Skin epidermis (tissue), 12 donors: ENCODE results near the gene LDLR.
"Not testable (repeated sequence)": the region's sequence is repeated elsewhere in the genome, so short reads cannot be mapped to it uniquely, and the experiment has no call there.

Experiments
- H3K27ac ChIP-seq, 21 experiments: fragments of 200-600 bp; sonication (generic) in 11 of 21; one replicate each; pipeline ENCODE4 v1.5.0; 2020; ENCODE audit warnings: mild to moderate bottlenecking in 3 of 21, inconsistent platforms in 2 of 21, moderate library complexity in 2 of 21
- H3K4me3 ChIP-seq, 7 experiments: fragments of 200-600 bp; sonication (generic) in 2 of 7; one replicate each; pipeline ENCODE4 v1.5.0; 2020; ENCODE audit warnings: inconsistent platforms in 2 of 7, mild to moderate bottlenecking in 2 of 7, moderate library complexity in 1 of 7

LDLR gene

GRCh38 chr19:11164879-11165406, 75.7 kb downstream of the LDLR start:
- H3K27ac ChIP-seq = peak overlapping the region in 20 of 21 experiments; percentile 6 to 84 (median 74)
- no peak overlapping the region for H3K4me3 ChIP-seq

GRCh38 chr19:11165486-11166030, 76.3 kb downstream of the LDLR start:
- H3K4me3 ChIP-seq = no peak overlapping the region

GRCh38 chr19:11166281-11167142, 77.2 kb downstream of the LDLR start:
- H3K27ac ChIP-seq = peak overlapping the region in 19 of 21 experiments; percentile 2 to 84 (median 50)
- no peak overlapping the region for H3K4me3 ChIP-seq

More at GRCh38 chr19:11165486-11166030, 76.3 kb downstream of the LDLR start:
- H3K27ac ChIP-seq = peak overlapping the region in 20 of 21 experiments; percentile 6 to 84 (median 74)

- no peak overlapping the region for H3K4me3 ChIP-seq
- H3K27ac ChIP-seq = peak overlapping the region in 6 of 21 experiments; percentile 9 to 69 (median 42)
Measured at GRCh38 chr19:11168568-11168967, 79.3 kb downstream of the LDLR start.

- H3K27ac ChIP-seq = no peak overlapping the region
- H3K4me3 ChIP-seq = no peak overlapping the region
Measured at GRCh38 chr19:11169896-11170678, 80.8 kb downstream of the LDLR start.

- Histone ChIP-seq H3K27ac (no peak overlapping the region), H3K4me3 (no peak overlapping the region)
Measured at GRCh38 chr19:11171144-11171543, 81.9 kb downstream of the LDLR start.

GRCh38 chr19:11172576-11172975, 83.3 kb downstream of the LDLR start:
- Histone ChIP-seq H3K27ac (no peak overlapping the region), H3K4me3 (no peak overlapping the region)

- Histone ChIP-seq H3K4me3 (no peak overlapping the region), H3K27ac (no peak overlapping the region)
Measured at GRCh38 chr19:11173516-11174155, 84.4 kb downstream of the LDLR start.

- no peak overlapping the region for H3K4me3 ChIP-seq
- H3K27ac ChIP-seq = no peak overlapping the region
Measured at GRCh38 chr19:11174336-11174735, 85.1 kb downstream of the LDLR start.

- no peak overlapping the region for H3K27ac ChIP-seq
Measured at GRCh38 chr19:11175920-11176319, 86.7 kb downstream of the LDLR start.

GRCh38 chr19:11176466-11177193, 87.4 kb downstream of the LDLR start:
- Histone ChIP-seq H3K4me3 (no peak overlapping the region), H3K27ac (no peak overlapping the region)

More at GRCh38 chr19:11175920-11176319, 86.7 kb downstream of the LDLR start:
- no peak overlapping the region for H3K4me3 ChIP-seq

GRCh38 chr19:11177592-11177991, 88.3 kb downstream of the LDLR start:
- Histone ChIP-seq H3K4me3 (no peak overlapping the region), H3K27ac (no peak overlapping the region)

GRCh38 chr19:11179145-11179465, 89.8 kb downstream of the LDLR start:
- H3K27ac ChIP-seq = peak overlapping the region in 1 of 21 experiments; percentile 54
- H3K4me3 ChIP-seq = not testable (repeated sequence)

- Histone ChIP-seq H3K27ac (peak overlapping the region in 6 of 21 experiments; percentile 10 to 61 (median 38)), H3K4me3 (no peak overlapping the region)
Measured at GRCh38 chr19:11179716-11180297, 90.5 kb downstream of the LDLR start.

GRCh38 chr19:11180346-11180745, 91.1 kb downstream of the LDLR start:
- Histone ChIP-seq H3K4me3 (no peak overlapping the region), H3K27ac (peak overlapping the region in 8 of 21 experiments; percentile 10 to 61 (median 38))

GRCh38 chr19:11180975-11181374, 91.7 kb downstream of the LDLR start:
- H3K27ac ChIP-seq = peak overlapping the region in 3 of 21 experiments; percentile 18 to 54 (median 27)

GRCh38 chr19:11181488-11181887, 92.2 kb downstream of the LDLR start:
- Histone ChIP-seq H3K4me3 (no peak overlapping the region), H3K27ac (no peak overlapping the region)

More at GRCh38 chr19:11180975-11181374, 91.7 kb downstream of the LDLR start:
- H3K4me3 ChIP-seq = not testable (repeated sequence)
